Natural killer cell (primary cell): Measurements from ENCODE around the gene ZFR. TPM values are rescaled to one million over a fixed set of nuclear protein-coding genes. Genes with fewer than 3 reads are reported as not detected.

Experiments used
- ATAC-seq, 3 donors: fragments of 150-1000 bp in 2 of 3; fragments of 200-7000 bp in 1 of 3; cut with Tn5 transposase; 1 replicate in 1 of 3; 2 replicates in 2 of 3; pipeline ENCODE4 v1.10.0; 2021; ENCODE audit warnings: mild to moderate bottlenecking in 2 of 3, moderate library complexity in 2 of 3
- DNase-seq, 2 donors: peaks; one replicate each; pipeline versions ENCODE4 v3.0.0 to v3.0.0-alpha.2; 2013 to 2021; ENCODE audit warnings: mixed read lengths in 1 of 2
- H3K27ac ChIP-seq: one replicate; pipeline ENCODE4 v1.5.1; 2013; ENCODE audit warnings: mild to moderate bottlenecking, low read length
- H3K27me3 ChIP-seq: one replicate; pipeline ENCODE4 v1.6.1; 2013; ENCODE audit warnings: low read length; ENCODE audit not compliant: control insufficient read depth, insufficient read depth
- H3K36me3 ChIP-seq: one replicate; pipeline ENCODE4 v1.6.1; 2013; ENCODE audit warnings: low read length; ENCODE audit not compliant: control insufficient read depth, insufficient read depth
- H3K4me1 ChIP-seq: one replicate; pipeline ENCODE4 v1.6.1; 2013; ENCODE audit warnings: low read length; ENCODE audit not compliant: control insufficient read depth, insufficient read depth
- H3K4me3 ChIP-seq: one replicate; pipeline ENCODE4 v1.5.1; 2013; ENCODE audit warnings: low read length
- H3K9me3 ChIP-seq: one replicate; pipeline ENCODE4 v1.6.1; 2013; ENCODE audit warnings: low read length; ENCODE audit not compliant: control insufficient read depth, insufficient read depth
- H3K27ac Mint-ChIP-seq, 2 donors: one replicate each; pipeline ENCODE4 v1.8.0; 2022; ENCODE audit warnings: mild to moderate bottlenecking in 2 of 2, mixed read lengths in 2 of 2, moderate library complexity in 1 of 2
- H3K27me3 Mint-ChIP-seq, 2 donors: one replicate each; pipeline ENCODE4 v1.8.0; 2022; ENCODE audit warnings: low read depth in 2 of 2, mixed read lengths in 2 of 2
- H3K36me3 Mint-ChIP-seq: one replicate; pipeline ENCODE4 v1.8.0; 2022; ENCODE audit warnings: mixed read lengths
- H3K4me1 Mint-ChIP-seq, 2 donors: one replicate each; pipeline ENCODE4 v1.8.0; 2022; ENCODE audit warnings: mixed read lengths in 2 of 2
- H3K4me3 Mint-ChIP-seq: one replicate; pipeline ENCODE4 v1.8.0; 2022; ENCODE audit warnings: mild to moderate bottlenecking, moderate library complexity, mixed read lengths
- H3K9me3 Mint-ChIP-seq, 2 donors: one replicate each; pipeline ENCODE4 v1.8.0; 2022; ENCODE audit warnings: mixed read lengths in 2 of 2
- WGBS: methylation state at CpG from one replicate; pipeline ENCODE4 v1.1.7; 2013; ENCODE audit warnings: missing lambda C conversion rate; ENCODE audit not compliant: insufficient coverage; 5-methylcytosine and 5-hydroxymethylcytosine counted together
- intact Hi-C: fragments of 100-400 bp; cut with micrococcal nuclease; formaldehyde crosslinking; loops from one replicate; pipeline ENCODE4 v1.14.2; 2022
- total RNA-seq, 4 donors: library from RNA; stranded (reverse); fragments of 120-200 nt in 1 of 4; gene quantifications; one replicate each; pipeline versions ENCODE4 v1.2.3 to v1.2.4, GENCODE V29; 2013 to 2022
- TF ChIP-seq, protein P1 (sequence below): fragments of 200-600 bp; IDR thresholded peaks from one replicate; pipeline ENCODE4 v1.8.0; 2022; ENCODE audit warnings: antibody characterized with exemption

The ZFR gene
- total RNA-seq, 3 donors from 2014 or later (not counting 1 experiment from before 2014, with no cell fraction given): 62.7 to 70.8 (median 62.7) TPM

DNA sequence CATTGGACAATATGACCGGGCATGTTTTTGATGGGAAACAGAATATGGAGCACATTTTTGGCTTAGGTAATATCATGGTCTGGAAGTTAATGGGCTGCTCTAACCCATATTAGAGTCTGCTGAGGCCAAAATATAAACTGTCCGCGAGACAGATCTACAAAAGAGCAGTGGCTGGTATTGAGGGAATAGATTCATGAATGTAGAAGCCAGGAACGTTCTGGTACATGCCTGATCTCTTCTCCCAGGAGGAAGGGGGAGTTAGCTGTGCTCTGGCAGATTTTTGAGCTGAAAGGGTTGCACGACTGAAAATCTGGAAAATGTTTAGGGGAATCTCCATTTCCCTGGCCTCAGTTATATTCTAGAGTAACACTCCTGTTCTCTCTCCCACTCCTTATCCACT is 42.9 kb upstream of the ZFR start:
- 81% methylated on average over 4 of the region's 5 CpGs for WGBS
- no peak for ATAC-seq
- Mint-ChIP-seq H3K4me3 (no peak overlapping the region), H3K4me1 (no peaks in the 10 kb centered on the region), H3K9me3 (no peaks in the 10 kb centered on the region), H3K27me3 (no peaks in the 10 kb centered on the region), H3K36me3 (no peaks in the 10 kb centered on the region), H3K27ac (no peak overlapping the region)
- Histone ChIP-seq H3K4me3 (no peak overlapping the region), H3K27me3 (no peaks in the 10 kb centered on the region), H3K4me1 (no peaks in the 10 kb centered on the region), H3K27ac (no peak overlapping the region), H3K36me3 (no peaks in the 10 kb centered on the region), H3K9me3 (no peaks in the 10 kb centered on the region)
- TF ChIP-seq, protein P1, sequence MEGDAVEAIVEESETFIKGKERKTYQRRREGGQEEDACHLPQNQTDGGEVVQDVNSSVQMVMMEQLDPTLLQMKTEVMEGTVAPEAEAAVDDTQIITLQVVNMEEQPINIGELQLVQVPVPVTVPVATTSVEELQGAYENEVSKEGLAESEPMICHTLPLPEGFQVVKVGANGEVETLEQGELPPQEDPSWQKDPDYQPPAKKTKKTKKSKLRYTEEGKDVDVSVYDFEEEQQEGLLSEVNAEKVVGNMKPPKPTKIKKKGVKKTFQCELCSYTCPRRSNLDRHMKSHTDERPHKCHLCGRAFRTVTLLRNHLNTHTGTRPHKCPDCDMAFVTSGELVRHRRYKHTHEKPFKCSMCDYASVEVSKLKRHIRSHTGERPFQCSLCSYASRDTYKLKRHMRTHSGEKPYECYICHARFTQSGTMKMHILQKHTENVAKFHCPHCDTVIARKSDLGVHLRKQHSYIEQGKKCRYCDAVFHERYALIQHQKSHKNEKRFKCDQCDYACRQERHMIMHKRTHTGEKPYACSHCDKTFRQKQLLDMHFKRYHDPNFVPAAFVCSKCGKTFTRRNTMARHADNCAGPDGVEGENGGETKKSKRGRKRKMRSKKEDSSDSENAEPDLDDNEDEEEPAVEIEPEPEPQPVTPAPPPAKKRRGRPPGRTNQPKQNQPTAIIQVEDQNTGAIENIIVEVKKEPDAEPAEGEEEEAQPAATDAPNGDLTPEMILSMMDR: no peak
- no peak for DNase-seq
- intact Hi-C loops: no loop called here

GRCh38 chr5:32487008-32487407 is 42.5 kb upstream of the ZFR start:
- intact Hi-C loops: no loop called here
- Histone ChIP-seq H3K36me3 (no peaks in the 10 kb centered on the region), H3K27ac (no peak overlapping the region), H3K27me3 (no peaks in the 10 kb centered on the region), H3K4me3 (no peak overlapping the region), H3K9me3 (no peaks in the 10 kb centered on the region), H3K4me1 (no peaks in the 10 kb centered on the region)
- DNase-seq (no peak), ATAC-seq (no peak)
- H3K27ac Mint-ChIP-seq: no peak overlapping the region
- TF ChIP-seq, protein P1: no peak
- no peaks in the 10 kb centered on the region for H3K9me3 Mint-ChIP-seq
- WGBS: 83% methylated on average over 3 of the region's 3 CpGs
- no peaks in the 10 kb centered on the region for H3K36me3 Mint-ChIP-seq
- H3K27me3 Mint-ChIP-seq: no peaks in the 10 kb centered on the region
- no peak overlapping the region for H3K4me3 Mint-ChIP-seq
- no peaks in the 10 kb centered on the region for H3K4me1 Mint-ChIP-seq

GRCh38 chr5:32482193-32482592 is 37.7 kb upstream of the ZFR start:
- Mint-ChIP-seq H3K36me3 (no peaks in the 10 kb centered on the region), H3K4me1 (no peaks in the 10 kb centered on the region), H3K9me3 (no peaks in the 10 kb centered on the region), H3K27me3 (no peaks in the 10 kb centered on the region), H3K27ac (no peak overlapping the region), H3K4me3 (no peak overlapping the region)
- H3K36me3 ChIP-seq: no peaks in the 10 kb centered on the region
- TF ChIP-seq, protein P1: no peak
- H3K4me1 ChIP-seq: no peaks in the 10 kb centered on the region
- DNase-seq: no peak
- ATAC-seq: no peak
- intact Hi-C loops: no loop called here
- no peaks in the 10 kb centered on the region for H3K27me3 ChIP-seq
- H3K27ac ChIP-seq: no peak overlapping the region
- WGBS: 78% methylated on average over 2 of the region's 2 CpGs
- H3K9me3 ChIP-seq: no peaks in the 10 kb centered on the region
- H3K4me3 ChIP-seq: no peak overlapping the region

GRCh38 chr5:32479096-32479495 is 34.6 kb upstream of the ZFR start:
- intact Hi-C loops: no loop called here
- ATAC-seq (no peak), DNase-seq (no peak)
- H3K27me3 Mint-ChIP-seq: no peaks in the 10 kb centered on the region
- no peak overlapping the region for H3K4me3 Mint-ChIP-seq
- H3K4me1 ChIP-seq: no peaks in the 10 kb centered on the region
- H3K9me3 Mint-ChIP-seq: no peaks in the 10 kb centered on the region
- no peaks in the 10 kb centered on the region for H3K27me3 ChIP-seq
- TF ChIP-seq, protein P1: no peak
- H3K9me3 ChIP-seq: no peaks in the 10 kb centered on the region
- no peaks in the 10 kb centered on the region for H3K4me1 Mint-ChIP-seq
- H3K27ac ChIP-seq: no peak overlapping the region
- no peaks in the 10 kb centered on the region for H3K36me3 Mint-ChIP-seq
- H3K27ac Mint-ChIP-seq: no peak overlapping the region
- no peak overlapping the region for H3K4me3 ChIP-seq
- no peaks in the 10 kb centered on the region for H3K36me3 ChIP-seq
- WGBS: 68% methylated on average over 4 of the region's 4 CpGs
